Measurements from ENCODE around the gene AR. TPM values are rescaled to one million over a fixed set of nuclear protein-coding genes. Genes with fewer than 3 reads are reported as not detected.
"Not testable (repeated sequence)": the region's sequence is repeated elsewhere in the genome, so short reads cannot be mapped to it uniquely, and the experiment has no call there.

AR gene
- total RNA-seq, 1 donor from 2014 or later, result 7.2 TPM

- Mint-ChIP-seq H3K27ac (no peak overlapping the region), H3K4me1 (no peaks in the 10 kb centered on the region), H3K9me3 (peaks cover 37% of the 10 kb centered on the region), H3K4me3 (no peak overlapping the region), H3K27me3 (ENCODE audit: low read depth) (no peaks in the 10 kb centered on the region), H3K36me3 (no peaks in the 10 kb centered on the region)
- DNase-seq (ENCODE audit: low spot score in 2 of 2, unreplicated experiment in 2 of 2), result no peak
- TF ChIP-seq, protein P1, sequence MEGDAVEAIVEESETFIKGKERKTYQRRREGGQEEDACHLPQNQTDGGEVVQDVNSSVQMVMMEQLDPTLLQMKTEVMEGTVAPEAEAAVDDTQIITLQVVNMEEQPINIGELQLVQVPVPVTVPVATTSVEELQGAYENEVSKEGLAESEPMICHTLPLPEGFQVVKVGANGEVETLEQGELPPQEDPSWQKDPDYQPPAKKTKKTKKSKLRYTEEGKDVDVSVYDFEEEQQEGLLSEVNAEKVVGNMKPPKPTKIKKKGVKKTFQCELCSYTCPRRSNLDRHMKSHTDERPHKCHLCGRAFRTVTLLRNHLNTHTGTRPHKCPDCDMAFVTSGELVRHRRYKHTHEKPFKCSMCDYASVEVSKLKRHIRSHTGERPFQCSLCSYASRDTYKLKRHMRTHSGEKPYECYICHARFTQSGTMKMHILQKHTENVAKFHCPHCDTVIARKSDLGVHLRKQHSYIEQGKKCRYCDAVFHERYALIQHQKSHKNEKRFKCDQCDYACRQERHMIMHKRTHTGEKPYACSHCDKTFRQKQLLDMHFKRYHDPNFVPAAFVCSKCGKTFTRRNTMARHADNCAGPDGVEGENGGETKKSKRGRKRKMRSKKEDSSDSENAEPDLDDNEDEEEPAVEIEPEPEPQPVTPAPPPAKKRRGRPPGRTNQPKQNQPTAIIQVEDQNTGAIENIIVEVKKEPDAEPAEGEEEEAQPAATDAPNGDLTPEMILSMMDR (IDR thresholded peaks at IDR 0.05; ENCODE audit: unreplicated experiment), result no peak
These were observed 75.4 kb downstream of the AR start for GRCh38 chrX:67619253-67619652.

GRCh38 chrX:67622053-67622585, 78.3 kb downstream of the AR start:
- H3K4me1 Mint-ChIP-seq, result no peaks in the 10 kb centered on the region
- H3K4me3 Mint-ChIP-seq, result no peak overlapping the region
- H3K27me3 Mint-ChIP-seq (ENCODE audit: low read depth), result no peaks in the 10 kb centered on the region
- no peak for DNase-seq (ENCODE audit: low spot score in 2 of 2, unreplicated experiment in 2 of 2)
- H3K36me3 Mint-ChIP-seq, result no peaks in the 10 kb centered on the region
- TF ChIP-seq, protein P1 (IDR thresholded peaks at IDR 0.05; ENCODE audit: unreplicated experiment), result no peak
- no peak overlapping the region for H3K27ac Mint-ChIP-seq
- H3K9me3 Mint-ChIP-seq, result peaks cover 29% of the 10 kb centered on the region

GRCh38 chrX:67624325-67624724, 80.5 kb downstream of the AR start:
- TF ChIP-seq, protein P1 (IDR thresholded peaks at IDR 0.05; ENCODE audit: unreplicated experiment), result no peak
- Mint-ChIP-seq H3K9me3 (peaks cover 21% of the 10 kb centered on the region), H3K27ac (no peak overlapping the region), H3K27me3 (ENCODE audit: low read depth) (no peaks in the 10 kb centered on the region), H3K36me3 (no peaks in the 10 kb centered on the region), H3K4me1 (no peaks in the 10 kb centered on the region), H3K4me3 (no peak overlapping the region)
- no peak for DNase-seq (ENCODE audit: low spot score in 2 of 2, unreplicated experiment in 2 of 2)

- Mint-ChIP-seq H3K9me3 (peaks cover 28% of the 10 kb centered on the region), H3K27ac (no peak overlapping the region), H3K36me3 (no peaks in the 10 kb centered on the region), H3K4me1 (no peaks in the 10 kb centered on the region), H3K4me3 (no peak overlapping the region), H3K27me3 (ENCODE audit: low read depth) (no peaks in the 10 kb centered on the region)
- TF ChIP-seq, protein P1 (IDR thresholded peaks at IDR 0.05; ENCODE audit: unreplicated experiment), result no peak
- DNase-seq (ENCODE audit: low spot score in 2 of 2, unreplicated experiment in 2 of 2), result no peak
These were observed 91.6 kb downstream of the AR start for GRCh38 chrX:67635424-67635823.

- no peaks in the 10 kb centered on the region for H3K36me3 Mint-ChIP-seq
- no peaks in the 10 kb centered on the region for H3K4me1 Mint-ChIP-seq
- no peak for DNase-seq (ENCODE audit: low spot score in 2 of 2, unreplicated experiment in 2 of 2)
- no peaks in the 10 kb centered on the region for H3K27me3 Mint-ChIP-seq (ENCODE audit: low read depth)
- H3K27ac Mint-ChIP-seq, result no peak overlapping the region
- H3K9me3 Mint-ChIP-seq, result peaks cover 25% of the 10 kb centered on the region
- TF ChIP-seq, protein P1 (IDR thresholded peaks at IDR 0.05; ENCODE audit: unreplicated experiment), result no peak
- H3K4me3 Mint-ChIP-seq, result no peak overlapping the region
These were observed 92.7 kb downstream of the AR start for GRCh38 chrX:67636532-67636931.

- not testable (repeated sequence) for DNase-seq (ENCODE audit: low spot score in 2 of 2, unreplicated experiment in 2 of 2); H3K4me3 Mint-ChIP-seq; H3K27ac Mint-ChIP-seq; H3K4me1 Mint-ChIP-seq; H3K36me3 Mint-ChIP-seq; H3K27me3 Mint-ChIP-seq (ENCODE audit: low read depth)
- peaks cover 27% of the 10 kb centered on the region for H3K9me3 Mint-ChIP-seq
These were observed 93.5 kb downstream of the AR start for GRCh38 chrX:67637293-67637692.

All from mesothelial cell of epicardium (in vitro differentiated cells).